MM.1S (cell line): ENCODE data around the gene CDX2.

ENCODE experiments used
- CTCF ChIP-seq: fragments of 300-600 bp; sonication (generic); IDR thresholded peaks from 2 replicates; pipeline ENCODE4 v1.5.1; 2016; ENCODE audit warnings: antibody characterized with exemption, low read length, mixed read lengths
- EZH2phosphoT487 ChIP-seq: fragments of 300-600 bp; sonication (generic); IDR thresholded peaks from 2 replicates; pipeline ENCODE4 v1.6.1; 2018; ENCODE audit warnings: antibody characterized with exemption, low read length

GRCh38 chr13:27981006-27981708 is 12.0 kb upstream of the CDX2 start:
- TF ChIP-seq EZH2phosphoT487 (no peak), CTCF (no peak)
